GM13976 (cell line): ENCODE results near the gene BHLHA15.

Source experiments
- DNase-seq: peaks from one replicate; pipeline ENCODE4 v3.0.0; 2012; ENCODE audit warnings: low spot score
- CTCF ChIP-seq: IDR thresholded peaks from 2 replicates; pipeline ENCODE4 v1.5.1; 2012; ENCODE audit warnings: borderline replicate concordance, mild to moderate bottlenecking; ENCODE audit not compliant: insufficient read depth; ENCODE audit errors: extremely low read depth, missing control alignments, control extremely low read depth
- in situ Hi-C: fragments of 300-500 bp; cut with MboI; formaldehyde crosslinking; loops from one replicate; pipeline ENCODE4 v1.12.0; 2022; ENCODE audit warnings: low sequenced_read_pairs, mixed read lengths, inconsistent platforms; ENCODE audit not compliant: unreplicated experiment

The BHLHA15 gene

GRCh38 chr7:98254951-98255610, 43.8 kb downstream of the BHLHA15 start:
- in situ Hi-C loops: no loop called here
- no peak for TF ChIP-seq CTCF
- no peak for DNase-seq

DNA sequence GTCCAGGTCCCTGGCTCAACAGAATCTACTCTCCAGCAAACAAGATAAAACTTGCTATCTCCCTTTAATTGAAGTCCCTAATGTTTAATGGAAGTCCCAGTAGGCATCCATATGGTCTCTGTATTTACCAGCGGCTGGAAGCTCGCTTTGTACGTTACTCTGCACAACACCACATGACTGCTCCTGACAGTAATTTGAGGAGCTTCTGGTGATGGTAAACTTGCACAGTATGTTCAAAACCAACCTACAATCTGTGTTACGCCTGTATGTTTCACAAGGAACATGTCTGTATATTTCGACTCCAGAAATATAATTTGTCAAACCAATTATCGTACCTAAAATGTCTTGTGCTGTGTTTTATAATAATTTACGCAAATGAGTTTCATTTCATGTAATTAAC, 45.2 kb downstream of the BHLHA15 start:
- no peak for TF ChIP-seq CTCF
- in situ Hi-C loops: no loop called here
- no peak for DNase-seq

- in situ Hi-C loops: no loop called here
- DNase-seq: no peak
- no peak for TF ChIP-seq CTCF
These were observed 46.5 kb downstream of the BHLHA15 start for GRCh38 chr7:98257701-98258100.
